ENCODE data around the gene SRGAP2. TPM values are rescaled to one million over a fixed set of nuclear protein-coding genes. Genes with fewer than 3 reads are reported as not detected.
"Not testable (repeated sequence)": the region's sequence is repeated elsewhere in the genome, so short reads cannot be mapped to it uniquely, and the experiment has no call there.

Gene SRGAP2
- 102 and 108 TPM in 2 replicates for total RNA-seq

GRCh38 chr1:206203364-206204158, at the start of gene SRGAP2:
SRGAP2 (plus strand) TSS chr1:206203541; CDS start chr1:206205971, 2,430 bp downstream.
- peak; percentile 61 for DNase-seq

DNA sequence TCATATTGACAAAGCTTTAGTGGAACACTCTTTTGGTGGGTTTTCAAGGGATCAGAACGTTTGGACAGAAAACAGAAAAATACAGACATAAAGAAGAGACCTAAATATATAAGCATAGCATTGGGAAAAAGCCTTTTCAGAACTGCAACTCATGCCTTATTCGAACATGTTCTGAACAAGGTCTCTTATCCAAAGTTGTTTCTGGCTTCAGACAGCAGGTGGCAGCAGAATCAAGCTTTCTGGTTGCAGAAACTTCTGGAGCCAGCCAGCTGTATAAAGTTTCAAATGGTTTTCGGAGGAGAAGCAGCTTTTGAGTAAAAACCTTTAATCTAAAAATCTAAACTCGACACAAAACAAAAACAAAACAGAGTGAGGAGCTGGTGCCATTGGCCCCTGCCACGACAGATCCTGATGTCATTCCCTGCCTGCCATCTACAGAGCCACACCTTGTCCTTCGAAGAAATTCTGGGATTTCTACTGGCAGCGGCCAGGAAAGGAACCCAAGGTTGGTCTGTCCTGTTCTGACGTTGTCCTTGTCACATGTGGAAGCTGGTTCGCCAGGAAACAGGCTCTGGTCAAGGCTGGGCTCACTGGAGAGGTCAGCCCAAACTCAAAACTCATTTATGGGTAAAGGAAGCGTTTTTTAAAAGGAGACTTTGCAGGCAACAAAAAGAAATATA, 35.9 kb upstream of the SRGAP2 start:
- not testable (repeated sequence) for DNase-seq

- DNase-seq, result not testable (repeated sequence)
Observed at GRCh38 chr1:206169794-206170193, 33.5 kb upstream of the SRGAP2 start.

DNA sequence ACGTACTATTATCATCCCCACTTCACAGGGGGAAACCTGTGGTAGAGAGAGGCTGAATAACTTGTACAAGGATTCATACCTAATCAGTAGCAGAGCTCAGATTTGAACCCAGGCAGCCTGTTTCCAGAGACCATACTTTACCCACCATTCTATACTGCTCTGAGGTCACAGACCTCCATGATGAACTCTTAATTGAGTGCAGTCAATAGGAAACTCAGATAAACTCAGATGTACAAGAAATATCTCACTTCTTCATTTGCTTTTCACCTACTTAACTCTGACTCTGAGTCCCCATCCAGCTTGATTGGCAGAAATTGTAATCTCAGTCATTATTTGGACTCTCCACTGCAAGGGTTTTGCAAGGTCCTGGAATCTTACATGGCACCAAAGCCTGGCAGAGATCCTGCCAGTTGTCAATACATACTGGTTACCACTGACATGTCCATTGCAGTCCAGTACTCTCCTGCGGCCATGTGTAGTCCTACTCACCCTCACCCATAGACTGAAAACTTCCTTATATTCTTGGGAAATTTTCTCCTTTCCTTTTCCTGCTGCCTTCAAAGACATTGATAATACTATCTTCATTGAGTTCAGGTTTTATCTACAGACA, 30.1 kb upstream of the SRGAP2 start:
- DNase-seq, result not testable (repeated sequence)

GRCh38 chr1:206174182-206174868, 29.0 kb upstream of the SRGAP2 start:
- DNase-seq, result peak; percentile 46

- DNase-seq, result not testable (repeated sequence)
Observed at GRCh38 chr1:206175459-206176113, 27.8 kb upstream of the SRGAP2 start.

DNA sequence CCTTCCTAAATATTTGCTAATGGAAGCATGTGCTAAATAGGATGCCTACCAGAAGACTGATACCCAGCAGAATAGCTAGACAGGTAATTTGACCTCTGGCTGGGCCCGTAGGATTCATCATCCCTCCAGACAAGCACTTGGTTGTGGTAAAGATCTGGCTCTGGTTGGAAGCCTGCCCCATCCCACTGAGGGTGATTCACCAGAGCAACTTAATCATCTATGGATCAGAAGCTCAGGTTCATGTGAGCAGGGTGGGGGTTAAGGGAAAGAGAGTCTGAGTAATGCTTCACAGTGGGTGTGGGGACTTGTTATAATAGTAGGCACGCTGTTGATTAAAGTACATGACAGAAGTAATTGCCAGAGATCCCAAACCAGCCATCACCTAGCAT, 27.2 kb upstream of the SRGAP2 start:
- not testable (repeated sequence) for DNase-seq

DNA sequence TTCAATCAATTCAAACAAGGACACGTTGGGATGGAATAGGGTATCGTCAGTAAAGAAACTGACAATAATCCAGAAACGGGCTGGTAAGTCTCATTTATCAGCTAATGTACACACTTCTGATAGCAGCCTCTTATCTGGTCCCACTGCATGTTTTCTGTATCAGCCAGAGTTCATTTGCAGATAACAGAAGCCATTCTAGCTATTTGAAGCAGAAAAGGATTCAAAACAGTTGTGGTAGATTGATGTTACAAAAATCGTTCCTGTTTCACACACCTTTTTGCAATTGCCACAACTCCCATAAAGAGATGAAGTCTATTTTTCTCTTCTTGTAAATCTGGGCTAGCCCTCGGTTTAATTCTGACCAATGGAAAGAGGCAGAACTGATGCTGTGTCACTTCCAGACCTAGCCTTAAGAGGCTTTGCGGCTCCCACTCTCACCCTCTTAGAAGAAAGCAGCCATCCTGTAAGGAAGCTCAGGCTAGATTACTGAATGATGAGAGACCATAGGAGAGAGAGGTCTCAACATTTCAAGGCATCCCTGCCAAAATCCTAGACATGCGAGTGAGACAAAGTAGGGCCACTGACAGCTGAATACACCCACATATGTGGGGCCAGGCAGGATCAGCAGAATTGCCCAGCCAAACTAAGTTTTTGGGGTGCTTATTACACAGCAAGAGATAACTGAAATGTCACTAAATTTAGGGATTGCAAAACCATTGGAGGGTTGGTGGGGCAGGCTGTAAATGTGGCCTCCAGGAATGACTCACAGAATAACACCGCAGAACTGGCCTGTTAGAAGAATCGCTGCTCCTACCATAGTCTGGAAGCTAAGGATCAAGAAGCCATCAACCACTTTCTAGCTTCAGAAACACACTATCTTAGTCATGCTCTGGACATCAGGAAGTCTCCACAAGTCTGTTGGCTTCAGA, 25.0 kb upstream of the SRGAP2 start:
- not testable (repeated sequence) for DNase-seq

GRCh38 chr1:206179666-206180065, 23.7 kb upstream of the SRGAP2 start:
- DNase-seq, result not testable (repeated sequence)

DNA sequence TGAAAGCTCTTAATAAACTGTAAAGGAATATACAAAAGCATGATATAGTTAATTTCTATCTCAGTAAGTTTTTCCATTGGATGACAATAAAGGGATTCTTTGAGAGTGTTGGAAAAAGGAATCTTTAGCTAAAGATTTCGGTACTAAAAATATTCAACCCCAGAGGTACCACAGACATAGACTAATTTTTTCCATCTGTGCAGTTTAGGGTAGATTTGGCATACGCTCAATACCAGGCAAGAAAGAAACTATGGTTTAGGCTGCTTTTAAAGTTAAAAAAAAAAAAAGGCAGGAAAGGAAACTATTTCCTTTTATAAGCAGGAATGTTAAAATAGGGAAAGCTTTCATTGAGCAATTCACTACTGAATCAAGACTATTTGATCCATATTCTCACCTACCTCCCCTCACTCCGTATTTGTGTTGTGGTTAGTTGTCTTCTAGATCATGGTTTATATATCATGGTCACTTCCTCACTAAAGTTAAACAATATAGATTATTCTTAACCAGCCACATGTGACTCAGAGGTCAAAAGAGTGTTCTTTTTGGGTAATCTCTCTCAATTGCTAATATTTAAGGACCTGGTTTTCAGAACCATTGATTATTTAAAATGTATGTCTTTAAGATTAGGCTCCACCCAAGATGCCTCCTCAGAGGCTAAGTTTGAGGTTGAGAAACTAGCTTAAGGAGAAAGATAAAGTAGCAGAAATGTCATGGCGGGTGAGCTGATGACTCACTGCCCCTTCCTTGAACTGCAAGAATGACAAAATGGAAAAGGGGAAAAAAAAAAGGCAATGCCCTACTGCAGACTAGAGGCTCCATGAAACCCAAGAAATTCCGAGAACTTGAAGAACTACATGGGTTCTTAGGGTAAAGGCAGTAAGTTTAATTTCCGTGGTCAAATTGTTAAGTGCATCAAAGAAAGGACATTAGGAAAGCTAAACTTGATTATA, 20.7 kb upstream of the SRGAP2 start:
- DNase-seq, result peak; percentile 21

- DNase-seq, result not testable (repeated sequence)
Observed at GRCh38 chr1:206183788-206184187, 19.6 kb upstream of the SRGAP2 start.

- not testable (repeated sequence) for DNase-seq
Observed at GRCh38 chr1:206185778-206186177, 17.6 kb upstream of the SRGAP2 start.

GRCh38 chr1:206186826-206187225, 16.5 kb upstream of the SRGAP2 start:
- DNase-seq, result not testable (repeated sequence)

GRCh38 chr1:206195182-206195581, 8.2 kb upstream of the SRGAP2 start:
- not testable (repeated sequence) for DNase-seq

DNA sequence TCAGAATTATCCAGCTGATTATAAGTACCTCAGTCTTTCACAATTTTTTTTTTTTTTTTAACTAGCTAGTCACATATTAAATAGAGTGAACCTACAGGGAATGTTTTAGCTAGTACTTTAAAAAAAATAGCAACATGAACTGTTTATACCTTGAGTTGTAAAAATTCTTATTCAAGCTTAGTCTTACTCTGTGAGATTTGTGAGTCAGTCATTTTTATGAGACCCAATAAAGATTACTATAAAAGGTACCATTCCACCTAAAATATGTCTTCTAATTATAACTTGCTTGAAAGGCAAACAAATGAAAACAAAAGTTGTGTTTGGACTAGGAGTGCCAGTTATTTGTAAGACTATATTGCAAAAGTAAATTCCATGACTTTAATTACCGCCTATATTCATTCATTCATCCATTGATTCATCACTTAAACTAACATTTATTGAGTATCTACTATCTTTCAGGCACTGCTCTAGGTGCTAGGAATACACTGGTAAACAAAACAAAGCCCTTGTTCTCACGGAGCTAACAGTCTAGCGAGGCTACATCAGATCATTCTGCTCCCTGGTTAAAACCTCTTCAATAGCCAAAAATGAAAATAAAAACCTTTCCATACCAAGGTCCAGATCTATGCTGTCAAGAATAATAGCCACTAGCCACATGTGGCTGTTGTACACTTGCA, 6.5 kb upstream of the SRGAP2 start:
- not testable (repeated sequence) for DNase-seq

DNA sequence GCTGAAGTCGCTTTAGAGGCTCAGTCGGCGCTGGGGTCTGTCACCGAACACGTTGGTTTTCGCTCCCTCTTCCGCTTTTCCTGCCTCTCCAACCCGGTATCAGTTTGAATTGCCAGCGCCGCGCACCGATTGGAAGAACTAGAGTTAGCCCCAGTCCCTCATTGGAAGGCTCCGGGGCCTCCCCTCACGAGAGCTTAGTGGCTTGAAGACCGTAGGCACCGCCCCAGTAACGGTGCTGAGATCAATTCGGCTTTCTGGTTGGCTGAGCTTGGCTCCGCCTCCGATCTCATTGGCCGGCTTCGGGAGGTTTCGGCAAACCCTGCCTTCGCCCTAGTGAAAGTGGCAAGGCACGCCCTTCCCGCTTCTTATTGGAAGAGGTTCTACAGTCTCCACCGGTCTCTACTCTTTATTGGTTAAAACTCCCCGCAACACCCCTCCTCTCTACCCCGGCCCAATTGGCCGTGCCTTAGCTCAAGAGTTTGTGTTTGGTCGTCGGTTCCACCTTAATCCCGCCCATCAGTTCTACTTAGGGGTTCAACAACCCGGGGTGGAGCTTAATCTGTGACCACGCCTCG, 465 bp upstream of the SRGAP2 start, which contains the start of gene FAM72A:
TSS of gene FAM72A (minus strand) at position 51 of the 575 bp plus-strand sequence. CDS start 814 bp downstream, outside the sequence.
- DNase-seq, result peak; percentile 99

DNA sequence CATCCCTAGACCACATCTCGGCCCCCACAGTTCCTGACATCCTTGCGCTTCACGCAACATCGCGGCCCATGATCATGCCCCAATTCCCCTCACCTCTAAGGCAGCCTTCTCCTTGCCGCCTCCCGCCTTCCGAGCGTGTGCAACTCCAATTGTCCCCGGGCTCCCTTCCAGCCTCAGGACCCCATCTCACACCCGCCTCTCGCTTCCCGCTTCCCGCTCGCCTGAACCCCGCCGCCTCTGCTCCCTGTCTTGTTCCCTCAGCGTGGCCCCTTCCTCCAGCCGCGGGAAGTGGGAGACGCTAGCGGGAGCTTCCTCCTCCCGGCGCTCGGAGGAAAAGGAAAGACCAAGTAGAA, 794 bp downstream of the SRGAP2 start:
- not testable (repeated sequence) for DNase-seq

GRCh38 chr1:206204871-206205270, 1.5 kb downstream of the SRGAP2 start:
- DNase-seq, result peak; percentile 61

- DNase-seq, result not testable (repeated sequence)
Observed at GRCh38 chr1:206205569-206205968, 2.2 kb downstream of the SRGAP2 start.
